ENCODE measurements around the gene COL21A1. TPM values are rescaled to one million over a fixed set of nuclear protein-coding genes. Genes with fewer than 3 reads are reported as not detected.

Gene COL21A1
- total and polyA plus RNA-seq, 11 donors: 21.7 to 110 (median 49.1) TPM

DNA sequence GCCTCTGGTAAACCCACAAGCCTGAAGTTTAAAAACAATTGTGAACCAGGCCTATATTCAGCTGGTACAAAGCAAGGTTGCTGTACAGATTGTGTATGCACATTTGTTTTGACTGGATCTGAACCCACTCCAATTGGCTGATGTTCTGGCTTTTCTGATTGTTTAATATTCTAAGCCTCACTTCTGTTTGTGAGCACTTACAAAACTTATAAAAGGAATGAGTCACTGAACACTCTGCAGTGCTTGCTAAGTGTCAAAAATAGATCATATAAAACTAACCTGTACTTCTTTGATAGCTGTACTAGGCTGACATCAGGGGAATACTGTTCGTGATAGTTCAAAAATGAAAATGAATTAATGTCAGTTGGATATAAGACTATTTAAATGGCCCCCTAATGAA, 12.1 kb downstream of the COL21A1 start:
- Histone ChIP-seq H3K36me3 (no peaks in the 10 kb centered on the region), H3K27ac (peak overlapping the region in 2 of 12 donors; percentile 8 to 20), H3K27me3 (no peaks in the 10 kb centered on the region), H3K9me3 (no peaks in the 10 kb centered on the region), H3K4me1 (peaks cover 0 to 9% (median 0%) of the 10 kb centered on the region in 12 donors), H3K4me3 (no peak overlapping the region)
- 37 to 44% (median 42%) methylated on average over 1 of the region's 1 CpG for WGBS, 4 donors
- DNase-seq (no peak), ATAC-seq (peak in 2 of 4 donors; percentile 80 to 82)
- TF ChIP-seq POLR2A (IDR thresholded peaks at IDR 0.05): no peak
- TF ChIP-seq, protein P1, sequence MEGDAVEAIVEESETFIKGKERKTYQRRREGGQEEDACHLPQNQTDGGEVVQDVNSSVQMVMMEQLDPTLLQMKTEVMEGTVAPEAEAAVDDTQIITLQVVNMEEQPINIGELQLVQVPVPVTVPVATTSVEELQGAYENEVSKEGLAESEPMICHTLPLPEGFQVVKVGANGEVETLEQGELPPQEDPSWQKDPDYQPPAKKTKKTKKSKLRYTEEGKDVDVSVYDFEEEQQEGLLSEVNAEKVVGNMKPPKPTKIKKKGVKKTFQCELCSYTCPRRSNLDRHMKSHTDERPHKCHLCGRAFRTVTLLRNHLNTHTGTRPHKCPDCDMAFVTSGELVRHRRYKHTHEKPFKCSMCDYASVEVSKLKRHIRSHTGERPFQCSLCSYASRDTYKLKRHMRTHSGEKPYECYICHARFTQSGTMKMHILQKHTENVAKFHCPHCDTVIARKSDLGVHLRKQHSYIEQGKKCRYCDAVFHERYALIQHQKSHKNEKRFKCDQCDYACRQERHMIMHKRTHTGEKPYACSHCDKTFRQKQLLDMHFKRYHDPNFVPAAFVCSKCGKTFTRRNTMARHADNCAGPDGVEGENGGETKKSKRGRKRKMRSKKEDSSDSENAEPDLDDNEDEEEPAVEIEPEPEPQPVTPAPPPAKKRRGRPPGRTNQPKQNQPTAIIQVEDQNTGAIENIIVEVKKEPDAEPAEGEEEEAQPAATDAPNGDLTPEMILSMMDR (IDR thresholded peaks at IDR 0.05): no peak
- intact Hi-C loops (cut with DNase I): loop anchor here in 1 of 10 donors (10.0 kb wide), 1 partner anchor 160 kb away; no protein-coding TSS in a partner anchor

DNA sequence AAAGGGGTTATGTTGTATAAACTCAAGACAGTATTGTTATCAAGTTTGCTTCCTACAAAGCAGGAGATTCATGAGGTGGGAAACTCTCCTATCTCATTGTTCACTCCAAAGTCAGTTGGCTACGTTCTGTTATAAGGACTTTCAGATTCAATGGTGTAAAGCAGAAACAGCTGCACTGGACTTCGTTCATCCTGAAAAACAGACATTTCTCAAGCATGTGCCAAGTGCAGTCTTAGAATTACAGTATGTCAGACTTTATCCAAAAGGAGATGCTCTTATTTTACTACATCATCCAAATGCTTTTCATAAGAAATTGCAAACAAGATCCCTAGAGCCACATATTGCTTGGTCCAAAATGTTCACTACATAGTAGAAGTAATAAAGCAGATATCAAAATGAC, 14.9 kb downstream of the COL21A1 start:
- Histone ChIP-seq H3K9me3 (no peaks in the 10 kb centered on the region), H3K27me3 (no peaks in the 10 kb centered on the region), H3K36me3 (no peaks in the 10 kb centered on the region), H3K27ac (peak overlapping the region in 1 of 12 donors; percentile 2), H3K4me1 (peaks cover 0 to 9% (median 0%) of the 10 kb centered on the region in 12 donors), H3K4me3 (no peak overlapping the region)
- TF ChIP-seq, protein P1 (IDR thresholded peaks at IDR 0.05): no peak
- no peak for TF ChIP-seq POLR2A (IDR thresholded peaks at IDR 0.05)
- 26 to 43% (median 42%) methylated on average over 2 of the region's 2 CpGs for WGBS, 4 donors
- intact Hi-C loops (cut with DNase I): loop anchor here in 1 of 10 donors (10.0 kb wide), 1 partner anchor 158 kb away; no protein-coding TSS in a partner anchor
- no peak for DNase-seq
- no peak for ATAC-seq

DNA sequence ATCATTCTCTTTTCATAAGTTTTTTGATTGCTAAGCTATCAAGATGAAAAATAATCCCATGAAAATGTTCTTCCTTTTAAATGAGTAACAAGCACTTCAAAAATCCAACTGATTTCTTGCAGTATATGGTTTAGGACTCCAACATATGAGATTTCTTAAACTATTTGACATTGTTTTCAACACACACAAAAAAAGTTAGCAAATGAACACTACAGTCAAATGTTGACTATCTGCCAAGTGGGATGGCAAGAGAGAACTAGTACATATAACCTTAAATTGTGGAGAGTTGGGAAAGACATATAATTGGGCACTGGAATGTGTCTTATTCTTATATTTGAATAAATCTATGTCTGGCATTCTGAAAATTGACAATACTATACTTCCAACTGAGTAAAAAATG, 15.6 kb downstream of the COL21A1 start:
- no peak for DNase-seq
- peak overlapping the region in 1 of 12 donors; percentile 2 for H3K27ac ChIP-seq
- TF ChIP-seq, protein P1 (IDR thresholded peaks at IDR 0.05): no peak
- no peak for TF ChIP-seq POLR2A (IDR thresholded peaks at IDR 0.05)
- no peaks in the 10 kb centered on the region for H3K36me3 ChIP-seq
- intact Hi-C loops (cut with DNase I): loop anchor here in 1 of 10 donors (10.0 kb wide), 1 partner anchor 157 kb away; no protein-coding TSS in a partner anchor
- peaks cover 0 to 12% (median 0%) of the 10 kb centered on the region in 12 donors for H3K4me1 ChIP-seq
- no peak overlapping the region for H3K4me3 ChIP-seq
- no peak for ATAC-seq
- no peaks in the 10 kb centered on the region for H3K27me3 ChIP-seq
- no peaks in the 10 kb centered on the region for H3K9me3 ChIP-seq

DNA sequence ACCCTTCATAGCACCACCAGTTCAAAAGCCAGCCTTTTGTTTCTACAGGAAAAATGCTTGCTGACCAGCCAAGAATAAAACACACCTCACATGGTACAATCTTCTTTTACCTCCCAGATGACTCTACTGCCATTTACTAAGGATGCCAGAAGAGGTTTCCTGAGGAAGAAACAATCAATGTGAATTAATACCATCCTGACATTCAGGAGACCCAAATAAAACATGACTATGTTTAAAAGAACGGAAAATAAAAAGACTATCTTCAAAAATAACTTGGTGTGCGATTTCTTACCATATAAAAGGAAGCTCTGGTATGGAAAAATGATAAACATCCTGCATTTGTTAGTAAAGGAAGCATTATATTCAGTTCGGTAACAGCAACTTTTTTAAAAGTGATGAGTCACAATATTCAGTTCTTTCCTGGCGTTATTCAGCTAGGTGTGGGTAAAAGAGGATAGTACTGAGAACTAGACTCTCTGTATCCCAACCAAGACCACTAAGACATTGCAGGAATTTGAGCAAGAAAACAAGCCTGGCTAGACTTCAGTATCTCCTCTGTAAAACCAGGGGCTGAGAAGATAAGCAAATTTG, 16.3 kb downstream of the COL21A1 start:
- intact Hi-C loops (cut with DNase I): loop anchor here in 1 of 10 donors (10.0 kb wide), 1 partner anchor 156 kb away; no protein-coding TSS in a partner anchor
- Histone ChIP-seq H3K36me3 (no peaks in the 10 kb centered on the region), H3K27me3 (no peaks in the 10 kb centered on the region), H3K27ac (peak overlapping the region in 1 of 12 donors; percentile 6), H3K4me3 (no peak overlapping the region), H3K9me3 (no peaks in the 10 kb centered on the region), H3K4me1 (peaks cover 0 to 15% (median 0%) of the 10 kb centered on the region in 12 donors)
- ATAC-seq (no peak), DNase-seq (no peak)
- TF ChIP-seq POLR2A (IDR thresholded peaks at IDR 0.05): no peak
- TF ChIP-seq, protein P1 (IDR thresholded peaks at IDR 0.05): no peak
- 52 to 58% (median 55%) methylated on average over 4 of the region's 4 CpGs for WGBS, 4 donors
